K562 (cell line): ENCODE measurements around the gene DOK3. TPM values are rescaled to one million over a fixed set of nuclear protein-coding genes. Genes with fewer than 3 reads are reported as not detected.

Source experiments
- AFF1 ChIP-seq, 2 experiments: fragments of 450-650 bp; IDR thresholded peaks; 2 replicates each; pipeline ENCODE4 v1.6.1; 2018; ENCODE audit warnings: mild to moderate bottlenecking in 2 of 2, low read depth in 1 of 2; ENCODE audit not compliant: partially characterized antibody in 2 of 2
- ARID1B ChIP-seq: fragments of 450-650 bp; IDR thresholded peaks from 2 replicates; pipeline ENCODE4 v1.6.1; 2016; ENCODE audit warnings: antibody characterized with exemption, mild to moderate bottlenecking, inconsistent platforms
- ELF2 ChIP-seq: fragments of 250-450 bp; sonication (Bioruptor Pico); IDR thresholded peaks from 2 replicates; pipeline ENCODE4 v1.5.0; 2021; ENCODE audit warnings: mild to moderate bottlenecking
- KLF16 ChIP-seq: IDR thresholded peaks from 2 replicates; pipeline ENCODE4 v1.6.1; 2016; ENCODE audit warnings: antibody characterized with exemption
- MAFF ChIP-seq: IDR thresholded peaks from 2 replicates; pipeline ENCODE4 v1.6.1; 2012; ENCODE audit warnings: low read length, improper control_type of control experiment
- RAD51 ChIP-seq: fragments of 450-650 bp; IDR thresholded peaks from 2 replicates; pipeline ENCODE4 v1.7.1; 2016; ENCODE audit warnings: low read depth, mild to moderate bottlenecking, borderline replicate concordance
- RBM15 ChIP-seq: fragments of 200-400 bp; formaldehyde crosslinking; IDR thresholded peaks from 2 replicates; pipeline ENCODE4 v1.6.1; 2018; ENCODE audit warnings: mild to moderate bottlenecking, low read length, moderate library complexity; ENCODE audit not compliant: insufficient read depth
- STAT5B ChIP-seq: fragments of 250-450 bp; sonication (Bioruptor Pico); IDR thresholded peaks from 2 replicates; pipeline ENCODE4 v1.8.0; 2021; ENCODE audit warnings: mild to moderate bottlenecking, inconsistent platforms
- ZNF431 ChIP-seq: sonication (generic); formaldehyde crosslinking; IDR thresholded peaks from 2 replicates; pipeline ENCODE4 v1.8.0; 2022; ENCODE audit warnings: mild to moderate bottlenecking, missing genetic modification reagents
- ZNF507 ChIP-seq: conservative IDR thresholded peaks from 2 replicates; pipeline ENCODE4 v1.6.1; 2017; ENCODE audit warnings: missing genetic modification characterization, missing compliant biosample characterization
- ZNF586 ChIP-seq: fragments of 450-650 bp; formaldehyde crosslinking; conservative IDR thresholded peaks from 2 replicates; pipeline ENCODE4 v1.4.0; 2020; ENCODE audit warnings: mild to moderate bottlenecking, moderate library complexity
- polyA plus RNA-seq, 8 experiments: library from polyadenylated mRNA; depleted of rRNA in 4 of 8; stranded (reverse) in 5 of 8; unstranded in 3 of 8; fragments of >200 nt; fragmentation: Nextera tagmentation in 2 of 8; fragmentation: Illumina TruSeq in 1 of 8; extraction: Ambion mirVana in 2 of 8; extraction: Trizol in 1 of 8; gene quantifications; 2 replicates each; pipeline versions ENCODE4 v1.2.1 to v1.2.3, GENCODE V29; 2011 to 2014; ENCODE audit warnings: inconsistent platforms in 1 of 8, missing spikeins in 1 of 8
- total RNA-seq, 7 experiments: library from RNA; depleted of rRNA in 6 of 7; stranded (reverse); fragments of >200 nt in 6 of 7; fragmentation: Illumina TruSeq in 2 of 7; extraction: Trizol in 2 of 7; gene quantifications; 2 replicates each; pipeline versions ENCODE4 v1.2.1 to v1.2.3, GENCODE V29; 2011 to 2021; ENCODE audit warnings: low replicate concordance in 1 of 7
- TF ChIP-seq, protein P1 (sequence below): sonication (generic); formaldehyde crosslinking; IDR thresholded peaks from 2 replicates; pipeline ENCODE4 v1.8.0; 2022; ENCODE audit warnings: missing genetic modification reagents, mild to moderate bottlenecking, borderline replicate concordance
- TF ChIP-seq, protein P2 (sequence below): sonication (generic); formaldehyde crosslinking; IDR thresholded peaks from 2 replicates; pipeline ENCODE4 v1.8.1; 2022; ENCODE audit warnings: missing genetic modification reagents
- TF ChIP-seq, protein P3 (sequence below): fragments of 450-650 bp; formaldehyde crosslinking; IDR thresholded peaks from 2 replicates; pipeline ENCODE4 v1.4.0; 2022; ENCODE audit warnings: missing genetic modification characterization
- TF ChIP-seq, protein P4 (sequence below): fragments of 450-650 bp; formaldehyde crosslinking; IDR thresholded peaks from 2 replicates; pipeline ENCODE4 v1.4.0; 2020; ENCODE audit warnings: mild to moderate bottlenecking, moderate library complexity
- TF ChIP-seq, protein P5 (sequence below): fragments of 450-650 bp; IDR thresholded peaks from 2 replicates; pipeline ENCODE4 v1.6.1; 2016; ENCODE audit warnings: antibody characterized with exemption

The DOK3 gene
- total and polyA plus RNA-seq, 9 of the 15 experiments (the other 6 are each of a cell fraction or from before 2014, with no cell fraction given) = 1.3 to 23.0 (median 8.0) TPM

- TF ChIP-seq, protein P1, sequence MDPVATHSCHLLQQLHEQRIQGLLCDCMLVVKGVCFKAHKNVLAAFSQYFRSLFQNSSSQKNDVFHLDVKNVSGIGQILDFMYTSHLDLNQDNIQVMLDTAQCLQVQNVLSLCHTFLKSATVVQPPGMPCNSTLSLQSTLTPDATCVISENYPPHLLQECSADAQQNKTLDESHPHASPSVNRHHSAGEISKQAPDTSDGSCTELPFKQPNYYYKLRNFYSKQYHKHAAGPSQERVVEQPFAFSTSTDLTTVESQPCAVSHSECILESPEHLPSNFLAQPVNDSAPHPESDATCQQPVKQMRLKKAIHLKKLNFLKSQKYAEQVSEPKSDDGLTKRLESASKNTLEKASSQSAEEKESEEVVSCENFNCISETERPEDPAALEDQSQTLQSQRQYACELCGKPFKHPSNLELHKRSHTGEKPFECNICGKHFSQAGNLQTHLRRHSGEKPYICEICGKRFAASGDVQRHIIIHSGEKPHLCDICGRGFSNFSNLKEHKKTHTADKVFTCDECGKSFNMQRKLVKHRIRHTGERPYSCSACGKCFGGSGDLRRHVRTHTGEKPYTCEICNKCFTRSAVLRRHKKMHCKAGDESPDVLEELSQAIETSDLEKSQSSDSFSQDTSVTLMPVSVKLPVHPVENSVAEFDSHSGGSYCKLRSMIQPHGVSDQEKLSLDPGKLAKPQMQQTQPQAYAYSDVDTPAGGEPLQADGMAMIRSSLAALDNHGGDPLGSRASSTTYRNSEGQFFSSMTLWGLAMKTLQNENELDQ (CRISPR knock-in tag) = no peak
- no peak for TF ChIP-seq MAFF
- TF ChIP-seq KLF16 = no peak
- TF ChIP-seq, protein P2, sequence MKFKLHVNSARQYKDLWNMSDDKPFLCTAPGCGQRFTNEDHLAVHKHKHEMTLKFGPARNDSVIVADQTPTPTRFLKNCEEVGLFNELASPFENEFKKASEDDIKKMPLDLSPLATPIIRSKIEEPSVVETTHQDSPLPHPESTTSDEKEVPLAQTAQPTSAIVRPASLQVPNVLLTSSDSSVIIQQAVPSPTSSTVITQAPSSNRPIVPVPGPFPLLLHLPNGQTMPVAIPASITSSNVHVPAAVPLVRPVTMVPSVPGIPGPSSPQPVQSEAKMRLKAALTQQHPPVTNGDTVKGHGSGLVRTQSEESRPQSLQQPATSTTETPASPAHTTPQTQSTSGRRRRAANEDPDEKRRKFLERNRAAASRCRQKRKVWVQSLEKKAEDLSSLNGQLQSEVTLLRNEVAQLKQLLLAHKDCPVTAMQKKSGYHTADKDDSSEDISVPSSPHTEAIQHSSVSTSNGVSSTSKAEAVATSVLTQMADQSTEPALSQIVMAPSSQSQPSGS (CRISPR knock-in tag) = peak; percentile 85; the same call in 1 of the 2 replicates
- no peak for TF ChIP-seq STAT5B (CRISPR knock-in tag)
- TF ChIP-seq ARID1B = no peak
- TF ChIP-seq ELF2 (CRISPR knock-in tag) = no peak
- TF ChIP-seq, protein P3, sequence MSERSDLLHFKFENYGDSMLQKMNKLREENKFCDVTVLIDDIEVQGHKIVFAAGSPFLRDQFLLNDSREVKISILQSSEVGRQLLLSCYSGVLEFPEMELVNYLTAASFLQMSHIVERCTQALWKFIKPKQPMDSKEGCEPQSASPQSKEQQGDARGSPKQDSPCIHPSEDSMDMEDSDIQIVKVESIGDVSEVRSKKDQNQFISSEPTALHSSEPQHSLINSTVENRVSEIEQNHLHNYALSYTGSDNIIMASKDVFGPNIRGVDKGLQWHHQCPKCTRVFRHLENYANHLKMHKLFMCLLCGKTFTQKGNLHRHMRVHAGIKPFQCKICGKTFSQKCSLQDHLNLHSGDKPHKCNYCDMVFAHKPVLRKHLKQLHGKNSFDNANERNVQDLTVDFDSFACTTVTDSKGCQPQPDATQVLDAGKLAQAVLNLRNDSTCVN (CRISPR knock-in tag) = no peak
- no peak for TF ChIP-seq RBM15
- no peak for TF ChIP-seq AFF1 (IDR thresholded peaks at IDR 0.05; ENCODE audit: low read depth in 1 of 2, partially characterized antibody in 2 of 2)
- TF ChIP-seq, protein P4, sequence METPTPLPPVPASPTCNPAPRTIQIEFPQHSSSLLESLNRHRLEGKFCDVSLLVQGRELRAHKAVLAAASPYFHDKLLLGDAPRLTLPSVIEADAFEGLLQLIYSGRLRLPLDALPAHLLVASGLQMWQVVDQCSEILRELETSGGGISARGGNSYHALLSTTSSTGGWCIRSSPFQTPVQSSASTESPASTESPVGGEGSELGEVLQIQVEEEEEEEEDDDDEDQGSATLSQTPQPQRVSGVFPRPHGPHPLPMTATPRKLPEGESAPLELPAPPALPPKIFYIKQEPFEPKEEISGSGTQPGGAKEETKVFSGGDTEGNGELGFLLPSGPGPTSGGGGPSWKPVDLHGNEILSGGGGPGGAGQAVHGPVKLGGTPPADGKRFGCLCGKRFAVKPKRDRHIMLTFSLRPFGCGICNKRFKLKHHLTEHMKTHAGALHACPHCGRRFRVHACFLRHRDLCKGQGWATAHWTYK (CRISPR knock-in tag) = peak; percentile 56; the same call in 1 of the 2 replicates
- no peak for TF ChIP-seq ZNF431 (CRISPR knock-in tag)
- TF ChIP-seq ZNF507 (tag) = no peak
- no peak for TF ChIP-seq ZNF586 (CRISPR knock-in tag)
- no peak for TF ChIP-seq RAD51
- TF ChIP-seq, protein P5, sequence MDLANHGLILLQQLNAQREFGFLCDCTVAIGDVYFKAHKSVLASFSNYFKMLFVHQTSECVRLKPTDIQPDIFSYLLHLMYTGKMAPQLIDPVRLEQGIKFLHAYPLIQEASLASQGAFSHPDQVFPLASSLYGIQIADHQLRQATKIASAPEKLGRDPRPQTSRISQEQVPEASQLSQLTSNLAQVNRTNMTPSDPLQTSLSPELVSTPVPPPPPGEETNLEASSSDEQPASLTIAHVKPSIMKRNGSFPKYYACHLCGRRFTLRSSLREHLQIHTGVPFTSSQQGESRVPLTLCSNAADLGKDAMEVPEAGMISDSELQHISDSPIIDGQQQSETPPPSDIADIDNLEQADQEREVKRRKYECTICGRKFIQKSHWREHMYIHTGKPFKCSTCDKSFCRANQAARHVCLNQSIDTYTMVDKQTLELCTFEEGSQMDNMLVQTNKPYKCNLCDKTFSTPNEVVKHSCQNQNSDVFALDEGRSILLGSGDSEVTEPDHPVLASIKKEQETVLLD = no peak
These were observed 55.1 kb downstream of the DOK3 start (continued) for GRCh38 chr5:177454397-177455035.
